GM04504 (cell line): ENCODE measurements around the gene OIP5.
A peak's percentile ranks its signal among the peaks of the same experiment; 100 is the strongest.
"Not testable (repeated sequence)": the region's sequence is repeated elsewhere in the genome, so short reads cannot be mapped to it uniquely, and the experiment has no call there.

Experiments
- DNase-seq: peaks from one replicate; pipeline ENCODE4 v3.0.0-alpha.2; 2012; ENCODE audit warnings: low read depth

The OIP5 gene

GRCh38 chr15:41332194-41333025 lies at the start of gene OIP5, which contains the start of gene NUSAP1:
OIP5 (minus strand) TSS chr15:41332591; CDS start chr15:41332561, 30 bp downstream.
NUSAP1 (plus strand) TSS chr15:41332881; CDS start chr15:41332958, 77 bp downstream.
- DNase-seq = peak; percentile 100

GRCh38 chr15:41377978-41378377 lies 45.6 kb upstream of the OIP5 start:
- DNase-seq = no peak

GRCh38 chr15:41367418-41367817 lies 35.0 kb upstream of the OIP5 start:
- no peak for DNase-seq

GRCh38 chr15:41354371-41354770 lies 22.0 kb upstream of the OIP5 start:
- DNase-seq = no peak

- no peak for DNase-seq
These were observed 17.8 kb upstream of the OIP5 start for GRCh38 chr15:41350057-41350717.

GRCh38 chr15:41347236-41347635 lies 14.8 kb upstream of the OIP5 start:
- DNase-seq = no peak

GRCh38 chr15:41341519-41341918 lies 9.1 kb upstream of the OIP5 start:
- no peak for DNase-seq

GRCh38 chr15:41340189-41340695 lies 7.9 kb upstream of the OIP5 start:
- DNase-seq = no peak

- DNase-seq = no peak
These were observed 5.5 kb upstream of the OIP5 start for GRCh38 chr15:41337631-41338522.

GRCh38 chr15:41337047-41337446 lies 4.7 kb upstream of the OIP5 start:
- DNase-seq = no peak

- no peak for DNase-seq
These were observed 4.2 kb upstream of the OIP5 start for GRCh38 chr15:41336549-41336948.

GRCh38 chr15:41334293-41335120 lies 2.1 kb upstream of the OIP5 start:
- DNase-seq = no peak

GRCh38 chr15:41333026-41333562 lies 703 bp upstream of the OIP5 start:
- DNase-seq = no peak

GRCh38 chr15:41331833-41332193 lies 578 bp downstream of the OIP5 start:
- peak; percentile 42 for DNase-seq

- DNase-seq = no peak
These were observed 1.1 kb downstream of the OIP5 start for GRCh38 chr15:41331281-41331680.

- DNase-seq = no peak
These were observed 8.8 kb downstream of the OIP5 start for GRCh38 chr15:41323611-41324010.

GRCh38 chr15:41320805-41321330 lies 11.5 kb downstream of the OIP5 start:
- not testable (repeated sequence) for DNase-seq

GRCh38 chr15:41309226-41309905 lies 23.0 kb downstream of the OIP5 start:
- DNase-seq = no peak

- DNase-seq = no peak
These were observed 24.7 kb downstream of the OIP5 start for GRCh38 chr15:41307679-41308078.

GRCh38 chr15:41304149-41304770 lies 28.1 kb downstream of the OIP5 start:
- DNase-seq = no peak
